ENCODE data around the gene TCF12. TPM values are rescaled to one million over a fixed set of nuclear protein-coding genes. Genes with fewer than 3 reads are reported as not detected.

Gene TCF12
- total and polyA plus RNA-seq, 2 of the 8 experiments (the other 6 are each of a cell fraction or from before 2014, with no cell fraction given) = 85.8 to 101 TPM

- TF ChIP-seq RNF2 (IDR thresholded peaks at IDR 0.05; ENCODE audit: borderline replicate concordance, low read depth, low read length, missing control alignments, poor library complexity, severe bottlenecking) (no peak), SRF (IDR thresholded peaks at IDR 0.05; ENCODE audit: low read depth, low read length) (no peak), EP300 (IDR thresholded peaks at IDR 0.05; ENCODE audit: borderline replicate concordance in 1 of 2, low read depth in 2 of 2, low read length in 2 of 2) (no peak), NANOG (IDR thresholded peaks at IDR 0.05; ENCODE audit: insufficient read depth, low read depth, low read length, poor library complexity, severe bottlenecking) (no peak), CREB1 (IDR thresholded peaks at IDR 0.05) (no peak)
Observed at GRCh38 chr15:57027596-57027995, 109.2 kb downstream of the TCF12 start (continued).
